ACHN (cell line): Measurements from ENCODE around the gene DGCR6L.
"Not testable (repeated sequence)": the region's sequence is repeated elsewhere in the genome, so short reads cannot be mapped to it uniquely, and the experiment has no call there.

Experiments
- DNase-seq: peaks from one replicate; pipeline ENCODE4 v3.0.0-alpha.2; 2015
- in situ Hi-C: cut with HindIII; loops from 2 replicates; pipeline ENCODE4 v1.10.0; 2017; ENCODE audit warnings: low sequenced_read_pairs, low pct_ligation_motif_present, low pct_unique_long_range_greater_than_20kb

DGCR6L gene

DNA sequence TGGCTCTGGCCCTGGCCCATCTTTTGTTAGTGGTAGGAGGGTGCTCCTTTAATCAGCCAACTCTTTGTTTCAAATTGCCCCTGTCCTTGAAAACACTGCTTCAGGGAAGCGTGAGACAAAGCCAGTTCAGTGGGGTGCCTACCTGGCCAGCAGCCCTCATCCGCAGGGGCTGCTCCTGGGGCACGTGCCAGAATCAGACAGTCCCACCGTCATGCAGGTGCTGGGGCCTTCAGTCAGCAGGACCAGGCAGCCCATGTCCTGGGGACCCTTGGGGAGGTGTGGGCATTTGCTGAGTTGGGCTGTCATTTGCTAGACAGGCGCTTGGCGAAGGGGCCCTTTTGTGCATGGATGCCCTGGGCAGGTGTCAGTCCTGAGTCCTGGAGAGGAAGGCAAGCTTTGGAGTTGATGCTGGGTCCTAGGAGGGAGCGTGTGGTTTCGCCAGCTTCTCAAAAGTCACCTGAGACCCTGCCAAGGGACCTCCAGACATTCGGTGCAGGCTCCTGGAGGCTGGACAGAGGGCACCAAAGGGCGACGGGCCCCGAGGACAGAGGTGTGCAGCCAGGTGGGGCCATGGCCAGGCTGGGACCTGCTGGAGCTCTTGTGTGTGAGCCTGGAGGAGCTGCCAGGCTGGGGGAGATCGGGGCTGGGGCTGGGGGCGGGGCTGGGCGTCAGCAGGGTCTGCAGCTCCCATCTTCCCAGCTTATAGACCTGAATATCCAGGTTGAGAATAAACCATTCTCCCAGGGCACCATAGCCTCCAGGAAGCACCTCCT, 36.8 kb downstream of the DGCR6L start:
- DNase-seq = no peak
- in situ Hi-C loops = no loop called here

DNA sequence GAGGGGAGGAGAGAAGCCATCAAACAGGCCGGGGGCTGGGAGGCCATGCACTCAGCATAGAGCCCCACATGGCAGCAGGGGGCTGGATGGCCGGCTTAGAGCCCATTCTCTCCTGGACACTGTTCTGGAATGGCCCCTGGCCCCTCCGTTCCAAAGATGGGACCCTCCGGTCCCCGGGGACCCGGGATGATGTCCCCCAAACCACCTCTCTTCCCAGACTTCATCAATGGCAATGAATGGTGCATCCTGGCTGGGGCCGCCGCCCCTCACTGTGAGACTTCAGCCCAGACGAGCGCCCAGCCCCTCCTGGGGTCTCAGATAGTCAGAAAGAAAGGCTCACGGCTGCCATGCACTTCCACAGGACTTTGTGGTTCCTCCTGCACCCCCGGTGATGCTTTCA, 38.0 kb downstream of the DGCR6L start:
- DNase-seq = no peak

DNA sequence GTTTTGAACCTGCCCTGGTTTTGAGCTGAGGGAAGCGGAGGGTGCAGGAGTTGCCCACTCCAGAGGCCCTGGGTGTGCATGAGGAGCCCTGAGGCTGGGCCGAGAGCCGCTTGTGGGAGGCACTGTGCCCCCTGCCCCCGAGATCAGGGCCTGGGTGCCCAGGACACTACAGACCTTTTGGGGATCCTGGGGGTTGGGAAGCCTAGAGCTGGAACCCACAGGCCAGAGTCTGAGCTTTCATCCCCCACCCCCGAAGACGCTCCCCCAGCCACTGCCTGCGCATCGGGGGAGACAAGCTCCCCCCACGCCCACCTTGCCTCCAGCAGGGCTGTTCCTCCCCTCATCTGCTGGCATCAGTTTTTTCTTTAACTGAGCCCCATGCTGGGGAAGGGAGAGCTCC, 38.4 kb downstream of the DGCR6L start:
- in situ Hi-C loops, DNase-seq: not testable (repeated sequence)

More for the DNA sequence above, 38.0 kb downstream of the DGCR6L start:
- in situ Hi-C loops = no loop called here

DNA sequence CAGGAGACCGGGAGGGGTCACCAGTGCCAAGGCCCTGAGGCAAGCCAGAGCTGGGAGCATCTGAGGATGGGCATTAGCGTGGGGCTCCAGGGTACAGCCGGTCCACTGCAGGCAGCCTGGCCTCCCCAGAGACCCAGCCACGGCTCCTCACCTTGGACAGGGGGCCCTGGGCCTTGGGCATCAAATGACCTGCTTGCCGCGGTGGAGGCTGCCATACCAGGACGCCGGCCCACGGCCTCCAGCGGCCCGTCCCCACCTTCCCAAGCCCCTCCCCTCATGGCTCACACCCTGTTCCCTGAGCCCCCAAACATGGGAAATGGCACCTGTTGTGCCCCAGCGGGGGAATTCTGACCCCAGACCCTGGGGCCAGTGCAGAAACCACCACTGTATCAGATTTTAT, 39.0 kb downstream of the DGCR6L start:
- no peak for DNase-seq
- in situ Hi-C loops = no loop called here

DNA sequence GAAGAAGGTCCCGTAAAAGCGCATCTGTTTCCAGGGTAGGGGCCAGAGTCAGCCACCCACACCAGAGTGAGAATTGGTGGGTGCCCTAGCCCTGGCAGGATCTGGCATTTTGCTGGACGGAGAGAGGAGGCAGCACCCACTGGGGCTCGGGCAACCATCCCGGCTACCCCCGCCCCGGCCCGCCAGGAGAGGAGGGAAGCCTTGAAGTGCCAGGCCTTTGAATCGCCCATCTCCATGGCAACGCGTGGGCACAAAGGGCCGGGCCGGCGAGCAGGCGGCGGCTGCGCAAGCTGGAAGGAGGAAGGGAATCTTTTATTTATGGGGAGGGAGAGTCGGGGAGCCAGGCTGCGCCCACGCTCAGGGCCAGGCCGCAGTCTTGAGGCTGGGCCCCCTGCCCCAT, 39.7 kb downstream of the DGCR6L start:
- DNase-seq, in situ Hi-C loops: not testable (repeated sequence)

DNA sequence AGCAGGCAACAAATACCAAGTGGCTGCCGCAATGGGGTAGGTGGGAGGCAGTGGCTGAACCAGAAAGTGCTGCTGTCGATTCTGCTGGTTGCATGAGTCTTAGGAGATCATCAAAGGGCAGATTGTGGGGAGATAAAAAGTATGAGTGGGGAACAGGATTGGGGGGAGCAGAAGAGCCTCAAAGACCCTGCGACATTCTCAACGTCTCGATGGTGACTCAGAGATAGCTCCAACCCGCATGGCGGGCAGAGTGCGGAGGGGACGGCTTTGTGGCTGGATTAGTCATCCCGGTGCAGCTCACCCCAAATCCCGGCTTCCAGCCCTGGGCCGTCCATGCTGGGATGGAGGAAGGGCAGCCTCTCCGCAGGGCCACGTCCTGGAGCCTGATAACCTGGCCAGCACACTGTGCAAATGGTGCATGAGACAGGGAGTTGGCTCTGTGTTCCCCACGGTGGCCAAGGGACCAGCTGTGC, 40.2 kb downstream of the DGCR6L start:
- no peak for DNase-seq
- in situ Hi-C loops = no loop called here

DNA sequence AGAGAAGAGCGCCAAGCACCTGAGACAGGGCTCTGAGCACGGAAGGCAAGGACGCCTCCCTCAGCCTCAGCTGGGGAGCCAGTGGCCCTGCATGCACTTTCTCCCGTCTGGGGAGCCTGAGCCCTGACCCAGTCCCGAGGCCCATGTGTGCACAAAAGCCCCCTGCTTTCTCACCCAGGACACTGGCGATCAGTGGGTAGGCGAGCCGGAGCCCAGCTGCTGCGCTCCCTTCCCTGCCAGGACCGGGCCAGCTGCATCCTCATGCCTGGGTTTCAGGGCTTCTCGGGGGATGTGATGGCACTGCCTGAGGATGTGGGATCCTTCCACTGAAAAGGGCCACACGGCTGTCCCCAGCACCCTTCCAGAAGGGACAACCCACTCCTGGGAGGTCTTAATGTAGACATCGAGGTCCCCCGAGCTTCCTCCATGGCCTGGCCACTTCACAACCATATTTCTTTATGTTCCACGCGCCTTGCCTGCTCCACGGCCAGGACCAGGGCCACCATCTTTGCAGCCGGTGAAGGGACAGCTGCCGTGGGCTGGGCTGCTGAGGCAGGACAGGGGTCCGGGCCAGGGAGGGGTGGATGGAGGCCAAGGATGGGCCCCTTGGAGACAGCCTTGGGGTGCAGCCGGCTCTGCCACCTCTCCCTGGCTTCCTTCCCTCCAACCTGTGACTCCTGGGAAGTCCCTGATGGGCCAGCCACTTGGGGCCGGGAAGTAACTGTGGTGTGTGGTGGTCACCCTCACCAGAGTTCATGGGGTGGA, 41.0 kb downstream of the DGCR6L start:
- in situ Hi-C loops, DNase-seq: not testable (repeated sequence)

DNA sequence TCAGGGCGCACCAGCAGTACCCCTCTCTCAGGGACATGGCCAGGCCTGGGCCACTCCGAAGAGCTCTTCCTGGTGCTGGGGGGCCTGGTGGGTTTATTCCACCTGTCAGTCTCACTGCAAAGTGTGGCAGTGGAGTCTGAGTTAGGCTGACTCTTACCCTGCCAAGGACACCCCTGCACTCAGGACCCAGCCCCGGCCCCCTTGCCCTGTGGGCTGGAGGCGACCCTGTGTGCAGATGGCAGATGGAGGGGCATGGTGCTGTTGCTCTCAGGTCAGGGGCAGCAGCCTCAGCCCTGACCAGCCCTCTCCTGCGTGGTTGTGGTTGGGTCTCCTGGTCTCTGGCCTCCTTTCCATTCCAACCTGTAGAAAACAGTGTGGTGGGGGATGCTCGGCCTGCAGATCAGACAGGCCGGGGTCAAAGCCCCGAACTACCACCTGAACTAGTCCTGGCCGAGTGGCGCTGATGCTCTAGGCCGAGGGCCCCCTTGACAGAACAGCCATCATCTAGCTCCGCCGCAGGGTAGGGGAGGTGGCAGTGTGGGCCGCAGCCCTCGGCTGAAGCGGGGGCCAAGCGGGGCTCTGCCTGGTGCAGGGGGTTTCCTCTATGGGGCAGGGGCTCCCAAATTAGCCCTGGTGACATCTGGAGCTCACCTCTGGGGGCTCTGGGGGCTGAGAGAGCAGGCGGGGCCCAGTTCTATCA, 41.8 kb downstream of the DGCR6L start:
- in situ Hi-C loops, DNase-seq: not testable (repeated sequence)

DNA sequence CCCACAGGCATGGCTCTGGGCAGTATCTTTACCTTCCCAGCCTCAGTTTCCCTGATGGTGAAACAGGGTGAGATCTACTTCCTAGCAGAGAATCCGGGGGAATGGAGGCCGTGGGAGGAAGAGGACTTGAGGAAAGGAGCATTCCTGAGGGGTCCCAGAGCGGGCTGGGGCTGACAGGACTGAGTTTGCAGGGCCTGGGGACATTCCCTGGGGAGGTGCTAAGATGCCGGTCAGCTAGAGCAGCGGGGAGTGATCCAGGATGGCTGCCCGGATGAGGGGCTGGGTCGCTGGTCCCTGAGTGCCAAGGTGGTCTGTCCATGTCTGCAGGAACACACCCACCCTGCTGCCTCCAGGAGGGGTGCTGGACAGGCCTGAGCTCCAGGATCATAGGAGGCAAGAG, 43.4 kb downstream of the DGCR6L start:
- DNase-seq = no peak
- in situ Hi-C loops = no loop called here

DNA sequence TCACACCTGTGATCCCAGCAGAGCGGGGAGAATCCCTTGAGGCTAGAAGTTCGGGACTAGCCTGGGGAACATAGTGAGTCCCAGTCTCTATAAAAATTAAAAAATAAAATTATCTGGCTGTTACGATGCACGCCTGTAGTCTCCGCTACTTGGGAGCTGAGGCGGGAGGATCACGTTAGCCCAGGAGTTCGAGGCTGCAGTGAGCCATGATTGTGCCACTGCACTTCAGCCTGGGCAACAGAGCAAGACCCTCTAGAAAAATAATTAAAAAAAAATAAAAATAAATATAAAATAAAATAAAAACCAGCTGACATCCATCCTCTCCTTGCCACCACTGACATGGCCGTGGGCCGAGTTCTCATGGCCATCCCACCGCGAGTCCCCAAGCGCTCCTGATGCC, 44.0 kb downstream of the DGCR6L start:
- no peak for DNase-seq
- in situ Hi-C loops = no loop called here

DNA sequence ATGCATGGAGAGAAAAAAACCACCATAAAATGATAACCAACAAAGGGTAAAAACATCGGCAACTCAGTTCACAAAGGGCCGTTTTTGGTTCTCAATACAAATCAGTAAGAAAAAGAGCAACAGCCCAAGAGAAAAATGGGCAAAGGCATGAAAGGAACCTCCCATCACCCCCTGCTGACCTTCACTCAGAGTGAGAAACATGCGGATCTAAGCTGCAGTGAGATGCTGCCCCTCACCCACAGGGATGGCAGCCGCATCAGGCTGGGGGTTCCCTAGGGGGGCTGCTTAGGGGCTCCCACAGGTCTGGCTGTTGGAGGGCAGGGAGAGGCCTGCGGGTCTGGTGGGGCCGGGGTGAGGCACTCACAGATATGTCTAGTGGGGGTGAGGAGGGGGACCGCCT, 44.5 kb downstream of the DGCR6L start:
- in situ Hi-C loops, DNase-seq: not testable (repeated sequence)

DNA sequence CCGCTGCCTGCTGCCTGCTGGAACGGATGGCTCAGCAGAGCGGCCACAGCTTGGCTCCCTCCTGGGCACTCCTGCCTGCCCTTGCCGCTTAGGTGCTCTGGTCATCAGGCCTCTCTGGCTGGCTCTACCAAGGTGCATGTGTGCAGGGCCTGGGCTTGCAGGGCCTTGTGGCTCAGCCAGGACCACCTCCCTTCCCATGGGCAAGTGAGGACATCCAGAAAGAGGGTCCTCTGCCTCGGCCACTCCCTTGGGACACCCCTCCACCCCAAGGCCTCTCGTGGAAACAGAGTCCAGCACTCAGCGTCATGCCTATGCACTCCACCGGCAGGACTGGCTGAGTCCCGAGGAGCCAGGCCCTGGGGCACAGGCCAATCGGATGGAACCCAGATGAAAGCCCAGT, 45.5 kb downstream of the DGCR6L start:
- in situ Hi-C loops, DNase-seq: not testable (repeated sequence)

DNA sequence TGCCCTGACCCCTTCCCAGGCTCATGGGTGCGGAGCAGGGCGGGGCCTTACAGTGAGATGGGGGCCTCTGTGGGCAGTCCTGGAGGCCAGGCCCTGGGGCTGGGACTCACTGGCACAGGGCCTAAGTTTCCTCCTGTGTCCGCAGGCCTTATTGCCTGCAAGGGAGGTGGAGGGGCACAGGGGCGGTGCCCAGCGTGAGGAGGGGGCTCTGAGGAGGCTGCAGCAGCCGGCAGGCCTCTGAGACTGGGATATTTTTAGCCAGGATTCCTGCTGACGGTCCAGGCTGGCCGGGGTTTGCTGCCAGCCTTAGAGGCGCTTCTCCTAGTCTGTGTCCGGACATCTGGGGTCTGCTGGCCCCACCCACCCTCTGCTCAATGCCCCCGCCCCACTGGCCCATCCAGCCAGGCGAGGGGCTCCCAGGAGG, 46.1 kb downstream of the DGCR6L start:
- in situ Hi-C loops = no loop called here
- DNase-seq = no peak

DNA sequence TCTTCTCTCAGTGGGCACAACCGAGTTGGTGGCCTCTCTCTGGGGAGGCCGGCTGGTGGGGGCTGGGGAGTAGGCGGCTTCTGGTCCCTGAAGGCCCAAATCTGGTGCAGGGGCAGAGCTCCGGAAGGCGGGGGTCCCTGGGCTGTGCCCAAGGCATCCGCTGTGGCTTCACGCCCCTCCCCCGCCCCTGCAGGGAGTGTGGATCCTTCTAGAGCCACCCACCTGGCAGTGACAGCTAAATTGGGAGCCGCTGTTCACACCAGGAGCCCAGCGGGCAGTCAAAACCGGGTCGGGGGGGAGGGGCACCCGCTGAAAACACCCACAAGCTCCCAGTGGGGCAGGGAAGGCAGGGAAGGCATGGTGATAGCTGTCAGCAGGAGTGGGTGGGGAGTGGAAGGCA, 47.2 kb downstream of the DGCR6L start:
- in situ Hi-C loops = no loop called here
- DNase-seq = no peak

DNA sequence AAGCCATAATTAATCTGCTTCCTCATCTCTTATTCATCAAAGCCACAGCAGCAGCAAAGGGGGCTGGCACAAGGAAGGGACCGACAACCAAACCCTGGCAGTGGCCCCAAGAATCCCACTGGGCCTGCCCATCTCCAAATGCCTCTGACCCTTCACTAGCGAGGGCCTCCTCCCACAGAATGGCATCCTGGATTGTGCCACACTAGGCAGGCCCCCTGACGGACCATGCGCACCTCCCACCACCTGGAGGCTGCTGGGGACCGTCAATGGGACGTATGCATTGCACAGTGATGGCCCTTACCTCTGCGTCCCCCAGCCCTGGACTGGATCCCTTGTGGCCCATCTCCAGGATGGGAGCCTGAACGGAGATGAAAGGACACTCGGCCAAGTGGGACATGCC, 47.7 kb downstream of the DGCR6L start:
- DNase-seq = no peak
- in situ Hi-C loops = no loop called here

DNA sequence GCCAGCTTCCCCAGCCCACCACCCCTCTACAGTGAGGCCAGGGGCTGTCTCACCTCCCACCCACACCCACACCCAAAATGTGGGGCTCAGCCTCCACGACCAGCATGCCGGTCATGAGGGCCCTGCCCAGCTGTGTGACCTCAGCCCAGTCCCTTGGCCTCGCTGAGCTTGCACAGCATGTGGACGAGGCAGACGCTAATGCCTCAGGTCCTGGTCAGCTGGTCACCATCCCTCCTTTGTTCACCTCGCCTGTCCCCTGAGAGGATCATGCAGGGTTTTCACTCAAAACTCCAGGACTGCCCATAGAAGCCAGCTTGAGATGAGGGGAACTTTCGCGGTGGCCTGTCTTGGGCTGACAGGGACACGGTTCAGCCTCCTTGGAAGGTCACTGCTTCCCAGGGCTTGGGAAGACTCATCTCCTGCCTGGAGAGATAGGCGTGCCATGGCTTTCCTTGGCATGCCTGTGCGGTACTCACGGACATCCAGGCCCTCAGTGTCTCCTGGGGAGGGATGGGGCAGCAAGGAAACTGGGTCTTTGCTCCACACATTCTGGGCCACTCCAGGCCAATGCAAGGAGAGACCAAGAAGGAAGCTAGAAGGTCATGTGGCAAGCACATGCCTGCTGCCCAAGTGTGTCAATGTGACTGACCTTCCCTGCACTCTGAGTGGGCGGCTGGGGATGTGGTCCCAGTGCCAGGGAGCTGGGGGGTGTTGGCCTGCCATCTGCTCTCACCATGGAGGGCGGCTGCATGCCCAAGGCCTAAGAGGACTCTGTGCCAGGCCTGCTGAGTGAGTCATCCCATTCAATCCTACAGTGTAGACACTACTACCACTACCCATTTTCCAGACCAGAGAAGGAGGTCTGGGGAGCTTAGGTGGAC, 48.5 kb downstream of the DGCR6L start:
- in situ Hi-C loops = no loop called here
- DNase-seq = no peak

DNA sequence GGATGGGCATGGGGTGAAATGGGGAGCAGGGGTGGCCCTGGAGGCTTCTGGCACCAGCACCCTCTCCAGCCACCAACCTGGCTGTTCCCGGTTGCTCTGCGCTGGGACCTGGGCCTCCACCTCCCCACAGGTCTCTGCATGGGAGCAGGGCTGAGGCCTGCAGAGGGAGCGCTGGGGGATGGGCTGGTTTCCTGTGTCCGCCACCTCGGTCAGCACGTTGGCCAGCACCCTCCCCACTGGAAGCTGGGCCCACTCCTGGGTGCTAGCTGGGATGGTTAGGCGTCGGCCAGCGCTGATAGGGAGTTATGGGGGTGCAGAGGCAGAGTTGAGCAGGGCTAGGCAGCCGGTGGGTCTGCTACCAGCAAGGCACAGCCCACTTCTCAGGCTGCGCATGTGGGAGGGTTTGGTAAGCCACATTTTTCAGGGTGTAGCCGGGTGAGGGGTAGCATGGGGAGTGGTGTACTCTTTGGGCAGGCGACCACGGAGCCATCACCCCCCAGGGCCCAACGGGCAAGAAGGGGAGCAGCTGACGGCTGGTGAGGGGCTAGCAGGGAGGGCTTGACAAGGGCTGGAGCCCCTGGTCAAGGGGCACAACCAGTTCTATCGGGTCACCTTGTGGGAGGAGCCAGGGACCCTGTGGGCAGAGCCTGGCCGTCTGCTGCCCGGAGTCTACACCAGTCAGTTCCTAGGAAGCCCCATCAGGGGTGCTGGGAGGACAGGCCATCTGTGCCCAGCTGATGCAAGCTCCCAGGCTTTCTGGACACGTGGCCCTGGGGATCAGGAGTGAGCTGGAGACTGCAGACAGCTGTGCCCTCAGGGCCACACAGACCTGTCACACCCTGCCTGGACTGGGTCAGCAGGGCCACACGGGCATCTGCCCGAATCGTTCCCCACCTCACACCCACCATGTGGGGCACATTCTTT, 49.4 kb downstream of the DGCR6L start:
- DNase-seq, in situ Hi-C loops: not testable (repeated sequence)
